Hepatocyte (in vitro differentiated cells): ENCODE measurements around the gene CDK6. TPM values are rescaled to one million over a fixed set of nuclear protein-coding genes. Genes with fewer than 3 reads are reported as not detected.

Source experiments
- DNase-seq: peaks from one replicate; pipeline ENCODE4 v3.0.0-alpha.2; 2016; ENCODE audit warnings: low spot score
- H2AFZ ChIP-seq: fragments of 200-600 bp; sonication (generic); 2 replicates; pipeline ENCODE4 v1.6.0; 2016; ENCODE audit warnings: antibody characterized with exemption, mild to moderate bottlenecking
- H3K27ac ChIP-seq: fragments of 200-600 bp; sonication (generic); 2 replicates; pipeline ENCODE4 v1.5.1; 2016; ENCODE audit warnings: mild to moderate bottlenecking
- H3K27me3 ChIP-seq: fragments of 200-600 bp; sonication (generic); 2 replicates; pipeline ENCODE4 v1.6.1; 2016
- H3K36me3 ChIP-seq: fragments of 200-600 bp; sonication (generic); replicated peaks from 2 replicates; pipeline ENCODE4 v1.5.1; 2016; ENCODE audit warnings: low read depth; ENCODE audit not compliant: insufficient read depth
- H3K4me1 ChIP-seq: fragments of 200-600 bp; sonication (generic); 2 replicates; pipeline ENCODE4 v1.5.1; 2016; ENCODE audit warnings: mild to moderate bottlenecking, moderate library complexity; ENCODE audit not compliant: insufficient read depth
- H3K4me2 ChIP-seq: fragments of 200-600 bp; sonication (generic); 2 replicates; pipeline ENCODE4 v1.6.0; 2016
- H3K4me3 ChIP-seq: fragments of 200-600 bp; sonication (generic); 2 replicates; pipeline ENCODE4 v1.5.1; 2016; ENCODE audit warnings: mild to moderate bottlenecking
- H3K79me2 ChIP-seq: fragments of 200-600 bp; sonication (generic); 2 replicates; pipeline ENCODE4 v1.6.0; 2017; ENCODE audit warnings: mild to moderate bottlenecking
- H3K9me2 ChIP-seq: fragments of 200-600 bp; sonication (generic); replicated peaks from 2 replicates; pipeline ENCODE4 v1.6.0; 2017; ENCODE audit warnings: mild to moderate bottlenecking; ENCODE audit not compliant: insufficient read depth
- H3K9me3 ChIP-seq: fragments of 200-600 bp; sonication (generic); 2 replicates; pipeline ENCODE4 v1.5.1; 2016; ENCODE audit warnings: low read depth, mild to moderate bottlenecking
- H4K20me1 ChIP-seq: fragments of 200-600 bp; sonication (generic); 2 replicates; pipeline ENCODE4 v1.6.0; 2016; ENCODE audit warnings: mild to moderate bottlenecking; ENCODE audit not compliant: insufficient read depth, poor library complexity, severe bottlenecking
- EZH2 ChIP-seq: fragments of 200-600 bp; sonication (generic); IDR thresholded peaks from 2 replicates; pipeline ENCODE4 v1.6.1; 2016; ENCODE audit warnings: antibody characterized with exemption, mild to moderate bottlenecking, borderline replicate concordance
- EZH2phosphoT487 ChIP-seq: fragments of 200-600 bp; sonication (generic); IDR thresholded peaks from one replicate; pipeline ENCODE4 v1.6.1; 2018; ENCODE audit warnings: antibody characterized with exemption, mild to moderate bottlenecking, low read depth, moderate library complexity; ENCODE audit not compliant: unreplicated experiment, severe bottlenecking
- WGBS: methylation state at CpG from one replicate; pipeline ENCODE4 v1.1.6; 2016; ENCODE audit warnings: low lambda C conversion rate; ENCODE audit errors: missing lambda C conversion rate; 5-methylcytosine and 5-hydroxymethylcytosine counted together
- polyA plus RNA-seq: library from polyadenylated mRNA; unstranded; fragments of >200 nt; fragmentation: Nextera tagmentation; extraction: Ambion mirVana; gene quantifications from 2 replicates; pipeline ENCODE4 v1.2.1, GENCODE V29; 2016
- total RNA-seq: library from RNA; depleted of rRNA; stranded (reverse); fragments of >200 nt; gene quantifications from 2 replicates; pipeline ENCODE4 v1.2.3, GENCODE V29; 2014
- TF ChIP-seq, protein P1 (sequence below): fragments of 200-600 bp; sonication (generic); IDR thresholded peaks from 2 replicates; pipeline ENCODE4 v1.5.1; 2016; ENCODE audit warnings: antibody characterized with exemption, mild to moderate bottlenecking; ENCODE audit not compliant: poor library complexity

Gene CDK6
- total and polyA plus RNA-seq, 2 experiments from 2014 or later, result 18.7 to 64.5 TPM

GRCh38 chr7:92632791-92633190, 203.6 kb downstream of the CDK6 start:
- Histone ChIP-seq H2AFZ (no peak overlapping the region), H3K79me2 (peaks cover 27% of the 10 kb centered on the region), H3K27me3 (no peaks in the 10 kb centered on the region), H3K9me3 (no peaks in the 10 kb centered on the region), H3K4me2 (no peak overlapping the region), H4K20me1 (no peaks in the 10 kb centered on the region), H3K9me2 (no peaks in the 10 kb centered on the region), H3K4me3 (no peak overlapping the region), H3K4me1 (peaks cover 16% of the 10 kb centered on the region), H3K27ac (peak overlapping the region; percentile 38), H3K36me3 (no peaks in the 10 kb centered on the region)
- 98% methylated on average over 1 of the region's 1 CpG for WGBS
- TF ChIP-seq, protein P1, sequence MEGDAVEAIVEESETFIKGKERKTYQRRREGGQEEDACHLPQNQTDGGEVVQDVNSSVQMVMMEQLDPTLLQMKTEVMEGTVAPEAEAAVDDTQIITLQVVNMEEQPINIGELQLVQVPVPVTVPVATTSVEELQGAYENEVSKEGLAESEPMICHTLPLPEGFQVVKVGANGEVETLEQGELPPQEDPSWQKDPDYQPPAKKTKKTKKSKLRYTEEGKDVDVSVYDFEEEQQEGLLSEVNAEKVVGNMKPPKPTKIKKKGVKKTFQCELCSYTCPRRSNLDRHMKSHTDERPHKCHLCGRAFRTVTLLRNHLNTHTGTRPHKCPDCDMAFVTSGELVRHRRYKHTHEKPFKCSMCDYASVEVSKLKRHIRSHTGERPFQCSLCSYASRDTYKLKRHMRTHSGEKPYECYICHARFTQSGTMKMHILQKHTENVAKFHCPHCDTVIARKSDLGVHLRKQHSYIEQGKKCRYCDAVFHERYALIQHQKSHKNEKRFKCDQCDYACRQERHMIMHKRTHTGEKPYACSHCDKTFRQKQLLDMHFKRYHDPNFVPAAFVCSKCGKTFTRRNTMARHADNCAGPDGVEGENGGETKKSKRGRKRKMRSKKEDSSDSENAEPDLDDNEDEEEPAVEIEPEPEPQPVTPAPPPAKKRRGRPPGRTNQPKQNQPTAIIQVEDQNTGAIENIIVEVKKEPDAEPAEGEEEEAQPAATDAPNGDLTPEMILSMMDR, result no peak
- TF ChIP-seq EZH2, result no peak
- TF ChIP-seq EZH2phosphoT487, result no peak
- DNase-seq, result no peak

- H3K27me3 ChIP-seq, result no peaks in the 10 kb centered on the region
- H3K4me1 ChIP-seq, result peaks cover 16% of the 10 kb centered on the region
- H3K79me2 ChIP-seq, result peaks cover 24% of the 10 kb centered on the region
- no peaks in the 10 kb centered on the region for H3K9me2 ChIP-seq
- no peaks in the 10 kb centered on the region for H3K9me3 ChIP-seq
- H3K4me2 ChIP-seq, result no peak overlapping the region
- no peak for DNase-seq
- TF ChIP-seq EZH2 (no peak), EZH2phosphoT487 (no peak)
- TF ChIP-seq, protein P1, result no peak
- no peak overlapping the region for H3K4me3 ChIP-seq
- no peaks in the 10 kb centered on the region for H4K20me1 ChIP-seq
- H3K27ac ChIP-seq, result no peak overlapping the region
- no peaks in the 10 kb centered on the region for H3K36me3 ChIP-seq
- 94% methylated on average over 2 of the region's 2 CpGs for WGBS
- H2AFZ ChIP-seq, result no peak overlapping the region
Observed at GRCh38 chr7:92631850-92632487, 204.4 kb downstream of the CDK6 start.

- Histone ChIP-seq H3K4me3 (no peak overlapping the region), H3K9me2 (no peaks in the 10 kb centered on the region), H3K4me2 (no peak overlapping the region), H4K20me1 (no peaks in the 10 kb centered on the region), H3K4me1 (peaks cover 16% of the 10 kb centered on the region), H3K36me3 (no peaks in the 10 kb centered on the region), H3K79me2 (peaks cover 24% of the 10 kb centered on the region), H3K9me3 (no peaks in the 10 kb centered on the region), H3K27ac (no peak overlapping the region), H3K27me3 (no peaks in the 10 kb centered on the region), H2AFZ (no peak overlapping the region)
- WGBS, result 99% methylated on average over 5 of the region's 5 CpGs
- DNase-seq, result no peak
- TF ChIP-seq EZH2, result no peak
- TF ChIP-seq, protein P1, result no peak
- no peak for TF ChIP-seq EZH2phosphoT487
Observed at GRCh38 chr7:92631067-92631849, 205.1 kb downstream of the CDK6 start.
